AG09319 (cell line): ENCODE results near the gene FAM83B.

Source experiments
- DNase-seq: peaks from one replicate; pipeline ENCODE4 v3.0.0-alpha.2; 2010; ENCODE audit warnings: low read depth; ENCODE audit errors: extremely low read depth
- CTCF ChIP-seq: IDR thresholded peaks from 2 replicates; pipeline ENCODE4 v1.5.1; 2011; ENCODE audit warnings: low read depth, mild to moderate bottlenecking, inconsistent platforms, low read length, moderate library complexity

Gene FAM83B

GRCh38 chr6:54910921-54911320, 64.3 kb downstream of the FAM83B start:
- DNase-seq, result no peak
- no peak for TF ChIP-seq CTCF

GRCh38 chr6:54913211-54913610, 66.6 kb downstream of the FAM83B start:
- TF ChIP-seq CTCF, result no peak
- no peak for DNase-seq

GRCh38 chr6:54916858-54917257, 70.3 kb downstream of the FAM83B start:
- no peak for DNase-seq
- no peak for TF ChIP-seq CTCF

- DNase-seq, result no peak
- no peak for TF ChIP-seq CTCF
Measured at GRCh38 chr6:54920628-54921027, 74.1 kb downstream of the FAM83B start.

GRCh38 chr6:54921891-54922290, 75.3 kb downstream of the FAM83B start:
- TF ChIP-seq CTCF, result no peak
- DNase-seq, result no peak

GRCh38 chr6:54929245-54929909, 82.8 kb downstream of the FAM83B start:
- no peak for DNase-seq
- no peak for TF ChIP-seq CTCF

GRCh38 chr6:54932622-54933021, 86.1 kb downstream of the FAM83B start:
- no peak for DNase-seq
- no peak for TF ChIP-seq CTCF
